Measurements from ENCODE around the gene CCDC12. TPM values are rescaled to one million over a fixed set of nuclear protein-coding genes. Genes with fewer than 3 reads are reported as not detected.

The CCDC12 gene
- total RNA-seq, 4 donors from 2014 or later = 14.3 to 52.2 (median 42.0) TPM

- no peak overlapping the region for H3K27ac ChIP-seq
- peaks cover 0 to 8% (median 0%) of the 10 kb centered on the region in 3 donors for H3K4me1 ChIP-seq
- H3K9me3 ChIP-seq = no peaks in the 10 kb centered on the region
- TF ChIP-seq EP300 (IDR thresholded peaks at IDR 0.05) = no peak
- TF ChIP-seq POLR2AphosphoS5 (IDR thresholded peaks at IDR 0.05) = no peak
- TF ChIP-seq CTCF (IDR thresholded peaks at IDR 0.05) = no peak
- TF ChIP-seq POLR2A (IDR thresholded peaks at IDR 0.05) = no peak
- no peak for ATAC-seq
- no peaks in the 10 kb centered on the region for H3K27me3 ChIP-seq
- no peak overlapping the region for H3K4me3 ChIP-seq
- peaks cover 0 to 92% of the 10 kb centered on the region in 2 donors for H3K36me3 ChIP-seq
- 100% methylated on average over 1 of the region's 14 CpGs for WGBS, 2 donors (ENCODE audit: low coverage in 1 of 2)
Observed at GRCh38 chr3:46999516-47000197, 23.1 kb upstream of the CCDC12 start.

- ATAC-seq = no peak
- Histone ChIP-seq H3K27ac (no peak overlapping the region), H3K27me3 (no peaks in the 10 kb centered on the region), H3K4me1 (peaks cover 0 to 8% (median 0%) of the 10 kb centered on the region in 3 donors), H3K36me3 (peaks cover 0 to 92% of the 10 kb centered on the region in 2 donors), H3K9me3 (no peaks in the 10 kb centered on the region), H3K4me3 (no peak overlapping the region)
- TF ChIP-seq EP300 (IDR thresholded peaks at IDR 0.05) = no peak
- no peak for TF ChIP-seq POLR2AphosphoS5 (IDR thresholded peaks at IDR 0.05)
- TF ChIP-seq POLR2A (IDR thresholded peaks at IDR 0.05) = no peak
- no peak for TF ChIP-seq CTCF (IDR thresholded peaks at IDR 0.05)
- WGBS, 2 donors (ENCODE audit: low coverage in 1 of 2) = no CpG with 5 or more reads among the region's 22 CpGs
Observed at GRCh38 chr3:46998852-46999515, 22.4 kb upstream of the CCDC12 start.

- TF ChIP-seq POLR2AphosphoS5 (IDR thresholded peaks at IDR 0.05) (no peak), CTCF (IDR thresholded peaks at IDR 0.05) (peak in 3 of 4 experiments; percentile 80 to 92 (median 89))
- peak; percentile 59 for ATAC-seq
- Histone ChIP-seq H3K9me3 (no peaks in the 10 kb centered on the region), H3K4me1 (peaks cover 0 to 8% (median 0%) of the 10 kb centered on the region in 3 donors), H3K36me3 (peaks cover 0 to 91% of the 10 kb centered on the region in 2 donors), H3K27me3 (no peaks in the 10 kb centered on the region), H3K4me3 (no peak overlapping the region), H3K27ac (no peak overlapping the region)
- WGBS, 2 donors (ENCODE audit: low coverage in 1 of 2) = 35% methylated on average over 10 of the region's 27 CpGs; no CpG with 5 or more reads in 1 of the 2 donors
Observed at GRCh38 chr3:46998121-46998851, 21.7 kb upstream of the CCDC12 start.

- no peak overlapping the region for H3K4me3 ChIP-seq
- peaks cover 0 to 84% of the 10 kb centered on the region in 2 donors for H3K36me3 ChIP-seq
- peaks cover 0 to 8% (median 0%) of the 10 kb centered on the region in 3 donors for H3K4me1 ChIP-seq
- H3K9me3 ChIP-seq = no peaks in the 10 kb centered on the region
- WGBS, 2 donors (ENCODE audit: low coverage in 1 of 2) = 60% methylated on average over 1 of the region's 13 CpGs; no CpG with 5 or more reads in 1 of the 2 donors
- ATAC-seq = no peak
- TF ChIP-seq POLR2A (IDR thresholded peaks at IDR 0.05) = no peak
- TF ChIP-seq CTCF (IDR thresholded peaks at IDR 0.05) = no peak
- TF ChIP-seq EP300 (IDR thresholded peaks at IDR 0.05) = no peak
- TF ChIP-seq POLR2AphosphoS5 (IDR thresholded peaks at IDR 0.05) = no peak
- no peaks in the 10 kb centered on the region for H3K27me3 ChIP-seq
- no peak overlapping the region for H3K27ac ChIP-seq
Observed at GRCh38 chr3:46997453-46998091, 21.0 kb upstream of the CCDC12 start.

Data from gastroesophageal sphincter (tissue), 4 donors.